HG03139 (cell line): ENCODE data around the gene STK38.
"Not testable (repeated sequence)": the region's sequence is repeated elsewhere in the genome, so short reads cannot be mapped to it uniquely, and the experiment has no call there.

Experiments used
- ATAC-seq: cut with Tn5 transposase; IDR thresholded peaks from one replicate; pipeline ENCODE4 v1.9.1; 2021; ENCODE audit not compliant: unreplicated experiment

The STK38 gene

DNA sequence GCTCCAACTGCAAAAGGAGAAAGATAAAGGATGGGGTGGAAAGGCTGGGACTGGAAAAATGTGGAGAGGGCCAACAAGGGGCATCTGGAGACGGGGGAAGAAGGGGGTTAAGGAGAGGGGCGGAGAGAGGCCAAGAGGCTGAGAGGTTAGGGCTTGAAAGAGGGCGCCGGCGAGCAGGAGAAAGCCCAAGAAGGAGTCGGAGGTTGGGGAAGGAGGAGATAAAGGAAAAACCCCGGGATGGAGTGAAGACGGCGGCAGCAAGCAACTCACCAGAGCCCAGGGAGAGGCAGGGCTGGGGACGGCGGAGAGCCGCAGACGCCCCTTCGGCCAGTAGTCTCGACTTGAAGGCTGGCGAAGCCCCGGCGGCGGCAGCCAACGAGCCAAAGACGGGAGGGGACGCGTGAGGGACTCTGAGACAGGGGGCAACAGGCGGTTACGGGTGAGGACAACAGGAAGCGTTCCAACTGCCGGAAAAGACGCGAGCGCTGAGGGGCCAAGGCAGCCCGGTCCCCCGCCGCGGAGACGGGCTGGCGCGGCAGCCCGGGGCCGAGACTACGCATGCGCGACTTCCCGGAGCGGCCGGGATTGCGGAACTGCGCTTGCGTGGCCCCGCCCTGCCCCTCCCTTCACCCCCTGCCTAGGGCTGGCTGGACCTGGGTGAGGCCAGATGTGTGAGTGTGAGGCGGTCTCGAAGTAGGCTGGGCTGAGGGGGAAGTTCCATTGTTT, at the start of gene STK38:
Gene STK38 (minus strand): TSS at position 560 of the 726 bp plus-strand sequence. CDS start 7,277 bp downstream, outside the sequence.
- peak; percentile 79 for ATAC-seq

GRCh38 chr6:36596356-36596755, 49.1 kb upstream of the STK38 start:
- ATAC-seq = no peak

DNA sequence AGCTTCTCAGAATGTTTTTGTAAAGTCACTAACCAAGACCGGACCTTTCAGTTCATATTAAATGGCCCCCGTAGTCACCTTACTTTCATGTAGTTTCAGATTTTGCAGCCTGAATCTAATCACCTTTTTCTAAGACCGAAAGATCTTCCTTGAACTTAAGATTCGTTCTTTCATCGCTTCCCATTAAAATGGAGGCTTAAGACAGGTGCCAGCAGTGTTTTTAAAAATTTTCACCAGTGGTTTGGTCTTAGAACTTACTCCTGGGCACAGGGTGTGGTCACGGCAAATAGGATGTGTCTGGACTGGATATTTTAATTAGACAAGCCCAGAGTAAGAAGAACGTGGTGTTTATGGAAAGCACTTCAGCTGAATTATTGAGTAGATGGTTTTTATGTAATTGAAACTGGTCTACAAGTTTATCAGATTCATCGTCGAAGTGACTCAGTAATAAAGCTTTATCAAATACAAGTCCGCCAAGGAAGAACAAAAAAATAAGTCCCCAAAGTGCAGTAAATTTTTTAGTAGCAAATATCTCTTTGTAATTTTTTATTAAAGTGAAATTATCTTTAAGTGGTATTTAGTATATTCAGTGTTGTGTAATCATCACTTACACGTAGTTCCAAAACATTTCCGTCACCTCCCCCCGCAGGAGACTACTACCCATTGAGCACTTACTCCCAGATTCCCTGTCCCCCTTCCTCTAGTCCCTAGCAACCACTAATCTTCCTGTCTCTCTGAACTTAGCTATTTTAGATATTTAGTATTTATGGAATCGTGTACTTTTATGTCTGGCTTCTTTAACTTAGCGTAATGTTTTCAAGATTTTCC, 47.8 kb upstream of the STK38 start:
- ATAC-seq = no peak

- peak; percentile 80 for ATAC-seq
These were observed 46.9 kb upstream of the STK38 start, which contains the start of gene SRSF3 for GRCh38 chr6:36594029-36594815. Gene SRSF3 (plus strand): TSS chr6:36594362. CDS start chr6:36596763, 2,401 bp downstream.

- peak; percentile 10 for ATAC-seq
These were observed 46.3 kb upstream of the STK38 start for GRCh38 chr6:36593569-36594028.

DNA sequence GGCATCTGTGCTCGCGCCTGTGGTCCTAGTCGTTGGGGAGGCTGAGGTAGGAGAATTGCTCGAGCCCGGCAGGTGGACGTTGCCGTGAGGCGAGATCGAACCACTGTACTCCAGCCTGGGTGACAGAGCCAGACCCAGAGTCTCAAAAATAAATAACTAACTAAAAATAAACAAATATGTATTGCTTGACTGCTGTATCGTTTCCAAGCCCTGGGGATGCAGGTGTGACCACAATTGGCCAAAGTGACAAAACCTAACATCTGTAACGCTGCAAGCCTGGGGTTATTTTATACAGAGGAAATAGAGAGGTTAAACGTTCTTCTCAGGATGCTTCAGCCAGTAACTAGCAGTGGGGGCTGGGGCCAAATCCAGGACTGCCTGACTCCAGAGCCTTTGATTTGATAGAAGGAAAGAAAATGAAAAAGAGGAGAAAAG, 45.0 kb upstream of the STK38 start:
- ATAC-seq = peak; percentile 42

- ATAC-seq = no peak
These were observed 43.0 kb upstream of the STK38 start for GRCh38 chr6:36590237-36590636.

- not testable (repeated sequence) for ATAC-seq
These were observed 41.7 kb upstream of the STK38 start for GRCh38 chr6:36589025-36589400.

GRCh38 chr6:36586606-36587005, 39.3 kb upstream of the STK38 start:
- no peak for ATAC-seq

DNA sequence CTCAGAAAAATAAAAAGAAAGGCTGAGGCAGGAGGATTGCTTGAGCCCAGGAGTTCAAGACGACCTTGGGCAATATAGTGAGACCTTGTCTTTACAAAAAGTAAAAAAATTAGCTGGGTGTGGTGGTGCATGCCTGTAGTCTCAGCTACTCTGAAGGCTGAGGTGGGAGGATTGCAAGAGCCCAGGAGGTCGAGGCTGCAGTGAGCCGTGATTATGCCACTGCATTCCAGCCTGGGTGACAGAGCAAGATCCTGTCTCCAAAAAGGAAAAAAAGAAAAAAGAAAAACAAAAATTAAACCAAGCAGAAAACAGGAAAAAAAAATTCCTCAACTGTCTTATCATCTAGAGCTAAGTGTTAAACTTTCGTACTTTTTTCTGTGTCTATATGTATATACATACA, 34.4 kb upstream of the STK38 start:
- ATAC-seq = no peak

DNA sequence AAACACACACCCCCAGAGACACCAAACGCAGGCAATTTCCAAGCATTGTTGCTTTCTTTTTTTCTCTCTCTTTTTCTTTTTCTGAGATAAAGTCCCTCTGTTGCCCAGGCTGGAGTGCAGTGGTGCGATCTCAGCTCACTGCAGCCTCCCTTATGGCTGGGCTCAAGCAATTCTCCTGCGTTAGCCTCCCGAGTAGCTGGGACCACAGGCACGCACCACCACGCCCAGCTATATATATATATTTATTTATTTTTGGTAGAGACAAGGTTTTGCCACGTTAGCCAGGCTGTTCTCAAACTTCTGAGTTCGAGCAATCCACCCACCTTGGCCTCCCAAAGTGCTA, 32.9 kb upstream of the STK38 start:
- ATAC-seq = no peak

- ATAC-seq = no peak
These were observed 31.2 kb upstream of the STK38 start for GRCh38 chr6:36578431-36578830.

DNA sequence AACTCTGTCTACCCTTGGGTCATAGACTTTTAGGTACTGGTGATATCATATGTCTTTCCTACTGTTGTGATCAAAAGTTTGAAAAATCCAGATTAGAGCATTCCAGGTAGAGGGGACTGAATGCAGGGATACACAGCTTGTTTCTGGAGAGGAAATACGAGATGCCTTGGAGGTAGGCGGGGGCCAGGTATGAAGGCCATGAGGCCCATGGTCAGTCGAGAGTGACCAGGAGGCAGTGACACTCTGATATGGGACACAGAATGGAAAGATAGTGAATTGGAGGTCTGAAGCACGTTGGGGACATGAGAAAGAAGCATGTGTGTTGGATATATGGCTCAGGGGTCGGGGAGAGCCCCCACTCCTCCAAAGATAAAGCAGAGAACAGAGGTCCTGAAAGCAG, 30.8 kb upstream of the STK38 start:
- ATAC-seq = no peak

DNA sequence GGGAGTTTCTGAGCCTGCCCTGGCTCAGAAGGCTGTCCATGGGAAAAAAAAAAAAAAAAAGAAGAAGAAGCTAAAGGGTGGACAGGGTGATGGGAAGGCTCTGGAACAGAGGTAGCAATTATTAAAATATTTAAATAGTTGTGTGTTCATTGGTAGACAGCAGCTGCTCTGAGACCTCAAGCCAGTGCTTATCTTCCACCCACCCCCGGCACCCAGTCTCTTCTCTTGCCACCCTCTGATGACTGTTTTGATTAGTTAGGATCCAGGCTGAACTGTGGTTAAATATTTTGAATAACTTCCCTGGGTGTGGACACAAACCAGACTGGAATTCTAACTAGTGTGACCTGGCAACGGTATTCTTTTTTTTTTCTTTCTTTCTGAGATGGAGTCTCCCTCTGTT, 30.0 kb upstream of the STK38 start:
- no peak for ATAC-seq

DNA sequence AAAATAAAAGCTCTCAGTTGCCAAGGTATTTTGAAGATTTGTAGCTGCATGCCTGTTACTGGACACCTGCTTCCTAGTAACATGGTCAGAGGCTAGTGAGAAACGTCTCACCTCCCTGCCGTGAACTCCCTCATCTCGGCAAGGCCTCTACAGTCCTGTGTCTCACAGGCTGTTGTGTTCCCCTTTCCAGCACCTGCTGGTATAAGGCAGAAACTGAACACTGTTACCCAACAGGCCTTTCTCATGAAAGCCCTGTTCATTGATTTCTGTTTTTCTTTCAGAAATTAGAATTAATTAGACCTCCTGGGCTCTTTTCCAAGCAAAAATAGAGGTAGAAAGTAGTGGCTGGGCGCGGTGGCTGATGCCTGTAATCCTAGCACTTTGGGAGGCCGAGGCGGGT, 29.3 kb upstream of the STK38 start:
- no peak for ATAC-seq

- no peak for ATAC-seq
These were observed 27.4 kb upstream of the STK38 start for GRCh38 chr6:36574679-36575078.

DNA sequence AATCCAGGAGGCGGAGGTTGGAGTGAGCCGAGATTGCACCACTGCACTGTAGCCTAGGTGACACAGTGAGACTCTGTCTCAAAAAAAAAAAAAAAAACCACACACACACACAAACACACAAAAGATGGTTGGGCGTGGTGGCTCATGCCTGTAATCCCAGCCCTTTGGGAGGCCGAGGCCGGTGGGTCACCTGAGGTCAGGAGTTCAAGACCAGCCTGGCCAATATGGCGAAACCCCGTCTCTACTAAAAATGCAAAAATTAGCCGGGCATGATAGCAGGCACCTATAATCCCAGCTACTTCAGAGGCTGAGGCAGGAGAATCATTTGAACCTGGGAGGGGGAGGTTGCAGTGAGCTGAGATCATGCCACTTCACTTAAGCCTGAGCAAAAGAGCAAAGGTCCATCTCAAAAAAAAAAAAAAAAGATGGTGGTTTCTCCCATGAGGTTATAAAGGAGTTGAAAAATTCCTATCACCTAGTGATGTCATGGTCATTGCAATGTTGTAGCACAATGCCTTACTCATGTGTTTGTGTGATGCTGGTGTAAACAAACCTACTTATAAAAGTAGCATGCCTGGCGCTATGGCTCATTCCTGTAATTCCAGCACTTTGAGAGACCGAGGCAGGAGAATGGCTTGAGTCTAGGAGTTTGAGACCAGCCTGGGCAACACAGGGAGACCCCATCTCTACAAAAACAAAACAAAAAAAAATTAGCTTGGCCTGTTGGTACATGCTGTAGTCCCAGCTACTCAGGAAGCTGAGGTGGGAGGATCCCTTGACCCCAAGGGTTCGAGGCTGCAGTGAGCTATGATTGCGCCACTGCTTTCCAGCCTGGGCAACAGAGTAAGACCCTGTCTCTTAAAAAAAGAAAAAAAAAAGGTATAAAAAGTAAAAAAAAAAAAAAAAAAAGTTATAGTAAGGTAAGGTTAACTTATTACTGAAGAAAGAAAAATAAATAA, 25.4 kb upstream of the STK38 start:
- not testable (repeated sequence) for ATAC-seq

GRCh38 chr6:36571122-36572043, 24.1 kb upstream of the STK38 start:
- ATAC-seq = no peak

- no peak for ATAC-seq
These were observed 23.0 kb upstream of the STK38 start for GRCh38 chr6:36570264-36570663.
